ENCODE measurements around the gene RAI1.

RAI1 gene

DNA sequence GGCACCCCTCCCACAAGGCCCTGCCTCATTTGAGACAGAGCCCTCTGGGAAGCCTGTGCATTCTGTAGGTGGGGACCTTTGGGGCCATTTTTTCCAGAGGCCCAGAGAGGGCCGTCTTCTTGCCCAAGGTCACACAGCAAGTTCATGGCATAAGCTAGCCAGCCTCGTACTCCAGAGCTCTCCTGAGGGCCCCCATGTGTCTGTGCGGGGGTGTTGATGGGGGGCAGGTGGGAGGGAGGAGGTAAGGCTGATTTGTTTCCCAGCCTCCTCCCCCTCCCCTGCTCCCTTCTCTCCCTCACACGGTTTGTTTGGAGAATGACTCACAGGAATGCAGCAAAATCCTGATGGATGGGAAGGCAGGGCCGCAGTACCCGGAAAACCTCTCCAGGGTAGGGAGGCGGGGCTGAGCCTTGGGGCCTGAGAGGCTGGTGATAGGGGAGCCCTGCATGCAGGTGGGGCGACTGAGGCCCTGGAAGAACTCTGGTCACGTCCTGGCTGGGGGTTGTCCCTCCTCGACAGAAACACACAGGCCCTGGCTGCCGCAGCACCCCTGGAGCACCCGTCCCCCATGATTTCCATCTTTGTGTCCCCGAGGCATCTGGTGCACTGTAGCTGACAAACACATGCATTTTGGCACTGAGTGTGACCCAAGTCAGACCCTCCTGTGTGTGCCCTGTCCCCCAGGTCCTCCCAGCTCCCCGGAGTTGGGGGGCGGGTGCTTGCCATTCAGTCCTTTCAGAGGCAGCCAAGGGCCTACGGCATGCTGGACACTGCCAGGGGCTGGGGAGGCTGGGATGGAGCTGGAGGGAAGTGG is 29.7 kb downstream of the RAI1 start:
- Histone ChIP-seq H2BK5ac (ENCODE audit: low read length) (no peak overlapping the region), H3K27ac (ENCODE audit: low read depth, low read length) (no peak overlapping the region), H4K8ac (ENCODE audit: low read depth, low read length) (no peak overlapping the region), H2BK120ac (ENCODE audit: low read depth, low read length) (no peak overlapping the region), H3K4me1 (ENCODE audit: control insufficient read depth, low read depth, low read length) (peaks cover 6% of the 10 kb centered on the region), H3K4ac (ENCODE audit: low read depth, low read length) (no peak overlapping the region), H3K36me3 (ENCODE audit: control insufficient read depth, insufficient read depth, low read length) (no peaks in the 10 kb centered on the region), H3K79me1 (ENCODE audit: low read length) (no peaks in the 10 kb centered on the region), H3K79me2 (ENCODE audit: control insufficient read depth, insufficient read depth, low read length) (no peaks in the 10 kb centered on the region), H3K9ac (ENCODE audit: low read length) (peak overlapping the region; percentile 12), H3K56ac (ENCODE audit: low read length) (peak overlapping the region; percentile 4), H2AK5ac (ENCODE audit: low read length) (no peak overlapping the region), H3K4me2 (ENCODE audit: low read length) (peak overlapping the region; percentile 6), H3K23ac (ENCODE audit: low read length) (no peak overlapping the region), H2BK15ac (replicated peaks; ENCODE audit: low read depth) (no peak overlapping the region), H3K27me3 (ENCODE audit: insufficient read depth, low read length, poor library complexity) (no peaks in the 10 kb centered on the region), H4K5ac (ENCODE audit: low read length) (no peak overlapping the region), H3K18ac (ENCODE audit: low read length) (no peak overlapping the region), H3K4me3 (ENCODE audit: low read length) (no peak overlapping the region)
- peak; percentile 94 for DNase-seq
- WGBS (ENCODE audit: extremely low coverage, insufficient coverage, low lambda C conversion rate), result no CpG with 5 or more reads among the region's 16 CpGs

- peak overlapping the region; percentile 4 for H3K56ac ChIP-seq (ENCODE audit: low read length)
- H3K27ac ChIP-seq (ENCODE audit: low read depth, low read length), result no peak overlapping the region
- WGBS (ENCODE audit: extremely low coverage, insufficient coverage, low lambda C conversion rate), result no CpG with 5 or more reads among the region's 12 CpGs
- no peak overlapping the region for H3K23ac ChIP-seq (ENCODE audit: low read length)
- no peak overlapping the region for H2BK15ac ChIP-seq (replicated peaks; ENCODE audit: low read depth)
- H3K27me3 ChIP-seq (ENCODE audit: insufficient read depth, low read length, poor library complexity), result no peaks in the 10 kb centered on the region
- peaks cover 6% of the 10 kb centered on the region for H3K4me1 ChIP-seq (ENCODE audit: control insufficient read depth, low read depth, low read length)
- H4K5ac ChIP-seq (ENCODE audit: low read length), result no peak overlapping the region
- no peak overlapping the region for H3K4me2 ChIP-seq (ENCODE audit: low read length)
- peak overlapping the region; percentile 12 for H3K9ac ChIP-seq (ENCODE audit: low read length)
- H2BK5ac ChIP-seq (ENCODE audit: low read length), result no peak overlapping the region
- H3K4me3 ChIP-seq (ENCODE audit: low read length), result no peak overlapping the region
- H4K8ac ChIP-seq (ENCODE audit: low read depth, low read length), result no peak overlapping the region
- DNase-seq, result no peak
- H3K18ac ChIP-seq (ENCODE audit: low read length), result no peak overlapping the region
- no peaks in the 10 kb centered on the region for H3K36me3 ChIP-seq (ENCODE audit: control insufficient read depth, insufficient read depth, low read length)
- H2BK120ac ChIP-seq (ENCODE audit: low read depth, low read length), result no peak overlapping the region
- no peak overlapping the region for H3K4ac ChIP-seq (ENCODE audit: low read depth, low read length)
- no peaks in the 10 kb centered on the region for H3K79me2 ChIP-seq (ENCODE audit: control insufficient read depth, insufficient read depth, low read length)
- H2AK5ac ChIP-seq (ENCODE audit: low read length), result no peak overlapping the region
- no peaks in the 10 kb centered on the region for H3K79me1 ChIP-seq (ENCODE audit: low read length)
Measured at GRCh38 chr17:17711641-17712162, 30.4 kb downstream of the RAI1 start.

- Histone ChIP-seq H3K27ac (ENCODE audit: low read depth, low read length) (no peak overlapping the region), H4K5ac (ENCODE audit: low read length) (no peak overlapping the region), H3K4me1 (ENCODE audit: control insufficient read depth, low read depth, low read length) (peaks cover 6% of the 10 kb centered on the region), H4K8ac (ENCODE audit: low read depth, low read length) (no peak overlapping the region), H3K4me2 (ENCODE audit: low read length) (no peak overlapping the region), H3K18ac (ENCODE audit: low read length) (no peak overlapping the region), H2AK5ac (ENCODE audit: low read length) (no peak overlapping the region), H3K36me3 (ENCODE audit: control insufficient read depth, insufficient read depth, low read length) (no peaks in the 10 kb centered on the region), H3K79me2 (ENCODE audit: control insufficient read depth, insufficient read depth, low read length) (no peaks in the 10 kb centered on the region), H2BK5ac (ENCODE audit: low read length) (no peak overlapping the region), H2BK120ac (ENCODE audit: low read depth, low read length) (no peak overlapping the region), H3K27me3 (ENCODE audit: insufficient read depth, low read length, poor library complexity) (no peaks in the 10 kb centered on the region), H3K56ac (ENCODE audit: low read length) (no peak overlapping the region), H3K4ac (ENCODE audit: low read depth, low read length) (no peak overlapping the region), H3K9ac (ENCODE audit: low read length) (no peak overlapping the region), H3K23ac (ENCODE audit: low read length) (no peak overlapping the region), H3K4me3 (ENCODE audit: low read length) (no peak overlapping the region), H2BK15ac (replicated peaks; ENCODE audit: low read depth) (no peak overlapping the region), H3K79me1 (ENCODE audit: low read length) (no peaks in the 10 kb centered on the region)
- no peak for DNase-seq
- WGBS (ENCODE audit: extremely low coverage, insufficient coverage, low lambda C conversion rate), result no CpG with 5 or more reads among the region's 5 CpGs
Measured at GRCh38 chr17:17712268-17712924, 31.1 kb downstream of the RAI1 start.

DNA sequence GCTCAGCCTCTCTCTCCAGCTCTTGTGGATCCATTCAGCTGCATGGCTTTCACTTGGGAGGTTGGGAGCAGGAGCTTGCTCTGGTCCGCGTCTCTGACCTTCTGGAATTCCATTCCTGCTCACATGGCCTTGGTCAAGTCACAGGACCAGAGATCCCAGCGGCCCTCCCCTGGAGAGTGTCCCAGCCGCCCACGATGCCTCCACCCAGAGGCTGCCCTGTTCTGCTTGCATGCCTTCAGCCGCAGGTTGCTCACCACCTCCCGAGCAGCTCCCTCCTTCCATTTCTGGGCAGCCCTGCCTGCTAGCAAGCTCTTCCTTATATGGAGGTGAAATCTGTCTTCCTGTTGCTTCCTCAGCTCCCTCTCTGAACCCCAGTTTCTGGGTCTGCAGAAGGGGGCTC is 32.6 kb downstream of the RAI1 start:
- Histone ChIP-seq H2BK5ac (ENCODE audit: low read length) (no peak overlapping the region), H3K4ac (ENCODE audit: low read depth, low read length) (no peak overlapping the region), H3K9ac (ENCODE audit: low read length) (no peak overlapping the region), H3K27me3 (ENCODE audit: insufficient read depth, low read length, poor library complexity) (peaks cover 2% of the 10 kb centered on the region), H2BK120ac (ENCODE audit: low read depth, low read length) (no peak overlapping the region), H4K5ac (ENCODE audit: low read length) (no peak overlapping the region), H3K4me1 (ENCODE audit: control insufficient read depth, low read depth, low read length) (peaks cover 6% of the 10 kb centered on the region), H3K79me1 (ENCODE audit: low read length) (no peaks in the 10 kb centered on the region), H3K23ac (ENCODE audit: low read length) (no peak overlapping the region), H2AK5ac (ENCODE audit: low read length) (no peak overlapping the region), H3K36me3 (ENCODE audit: control insufficient read depth, insufficient read depth, low read length) (no peaks in the 10 kb centered on the region), H2BK15ac (replicated peaks; ENCODE audit: low read depth) (no peak overlapping the region), H4K8ac (ENCODE audit: low read depth, low read length) (no peak overlapping the region), H3K56ac (ENCODE audit: low read length) (no peak overlapping the region), H3K18ac (ENCODE audit: low read length) (no peak overlapping the region), H3K27ac (ENCODE audit: low read depth, low read length) (no peak overlapping the region), H3K79me2 (ENCODE audit: control insufficient read depth, insufficient read depth, low read length) (no peaks in the 10 kb centered on the region), H3K4me3 (ENCODE audit: low read length) (no peak overlapping the region), H3K4me2 (ENCODE audit: low read length) (no peak overlapping the region)
- WGBS (ENCODE audit: extremely low coverage, insufficient coverage, low lambda C conversion rate), result no CpG with 5 or more reads among the region's 7 CpGs
- no peak for DNase-seq

- Histone ChIP-seq H3K23ac (ENCODE audit: low read length) (no peak overlapping the region), H3K4me2 (ENCODE audit: low read length) (no peak overlapping the region), H3K4me3 (ENCODE audit: low read length) (no peak overlapping the region), H3K18ac (ENCODE audit: low read length) (no peak overlapping the region), H3K4ac (ENCODE audit: low read depth, low read length) (no peak overlapping the region), H2BK5ac (ENCODE audit: low read length) (no peak overlapping the region), H2BK15ac (replicated peaks; ENCODE audit: low read depth) (no peak overlapping the region), H2BK120ac (ENCODE audit: low read depth, low read length) (no peak overlapping the region), H3K9ac (ENCODE audit: low read length) (no peak overlapping the region), H4K5ac (ENCODE audit: low read length) (no peak overlapping the region), H3K79me1 (ENCODE audit: low read length) (no peaks in the 10 kb centered on the region), H3K79me2 (ENCODE audit: control insufficient read depth, insufficient read depth, low read length) (no peaks in the 10 kb centered on the region), H3K27ac (ENCODE audit: low read depth, low read length) (no peak overlapping the region), H2AK5ac (ENCODE audit: low read length) (no peak overlapping the region), H3K56ac (ENCODE audit: low read length) (no peak overlapping the region), H3K4me1 (ENCODE audit: control insufficient read depth, low read depth, low read length) (peaks cover 6% of the 10 kb centered on the region), H4K8ac (ENCODE audit: low read depth, low read length) (no peak overlapping the region), H3K27me3 (ENCODE audit: insufficient read depth, low read length, poor library complexity) (peaks cover 2% of the 10 kb centered on the region), H3K36me3 (ENCODE audit: control insufficient read depth, insufficient read depth, low read length) (no peaks in the 10 kb centered on the region)
- WGBS (ENCODE audit: extremely low coverage, insufficient coverage, low lambda C conversion rate), result no CpG with 5 or more reads among the region's 16 CpGs
- no peak for DNase-seq
Measured at GRCh38 chr17:17714261-17714866, 33.1 kb downstream of the RAI1 start.

All from mesendoderm (in vitro differentiated cells).